Left ventricle myocardium superior (tissue), 1 donor: ENCODE data around the gene SAMD4A. TPM values are rescaled to one million over a fixed set of nuclear protein-coding genes. Genes with fewer than 3 reads are reported as not detected.

Experiments used
- total RNA-seq: library from RNA; stranded (reverse); fragmentation: NEBNext Ultra II Directional; extraction: Animal tissue kit (Norgen Biotek cat#: 25700); gene quantifications from one replicate; pipeline ENCODE4 v1.2.1, GENCODE V29; 2021
- donor health status: DM: no; HTN: yes; CAD: no; lungs with severe emphysema.

Gene SAMD4A
- total RNA-seq, 1 donor from 2014 or later, result 150 TPM

Other genes with a start within 250 kb of the SAMD4A start
- 5.5 TPM for gene CDKN3, start 170.1 kb upstream of the SAMD4A start, total RNA-seq
- gene CNIH1, start 125.8 kb upstream of the SAMD4A start, total RNA-seq, result 102 TPM
- 27.3 TPM for gene GMFB, start 78.1 kb upstream of the SAMD4A start, total RNA-seq
- 20.7 TPM for gene CGRRF1, start 57.2 kb upstream of the SAMD4A start, total RNA-seq